GM18526 (cell line): Measurements from ENCODE around the gene FOXD1.

Experiments used
- POLR2A ChIP-seq: IDR thresholded peaks from 3 replicates; pipeline ENCODE4 v1.6.1; 2011; ENCODE audit not compliant: insufficient read length; ENCODE audit errors: extremely low read depth

Gene FOXD1

GRCh38 chr5:73435759-73436534 lies 12.6 kb downstream of the FOXD1 start:
- TF ChIP-seq POLR2A = no peak

GRCh38 chr5:73434907-73435306 lies 13.7 kb downstream of the FOXD1 start:
- TF ChIP-seq POLR2A = no peak

- no peak for TF ChIP-seq POLR2A
Observed at GRCh38 chr5:73434461-73434860, 14.1 kb downstream of the FOXD1 start.

GRCh38 chr5:73433982-73434342 lies 14.6 kb downstream of the FOXD1 start:
- TF ChIP-seq POLR2A = no peak

- TF ChIP-seq POLR2A = no peak
Observed at GRCh38 chr5:73433272-73433981, 15.2 kb downstream of the FOXD1 start.

- TF ChIP-seq POLR2A = no peak
Observed at GRCh38 chr5:73431204-73431851, 17.2 kb downstream of the FOXD1 start.

- no peak for TF ChIP-seq POLR2A
Observed at GRCh38 chr5:73426034-73426433, 22.5 kb downstream of the FOXD1 start.

- TF ChIP-seq POLR2A = no peak
Observed at GRCh38 chr5:73424556-73424977, 24.0 kb downstream of the FOXD1 start.

GRCh38 chr5:73422164-73422563 lies 26.4 kb downstream of the FOXD1 start:
- TF ChIP-seq POLR2A = no peak

GRCh38 chr5:73420666-73421065 lies 27.9 kb downstream of the FOXD1 start:
- TF ChIP-seq POLR2A = no peak

GRCh38 chr5:73419465-73420390 lies 28.8 kb downstream of the FOXD1 start:
- TF ChIP-seq POLR2A = no peak

GRCh38 chr5:73419117-73419464 lies 29.5 kb downstream of the FOXD1 start:
- no peak for TF ChIP-seq POLR2A

GRCh38 chr5:73418244-73418691 lies 30.3 kb downstream of the FOXD1 start:
- TF ChIP-seq POLR2A = no peak

- TF ChIP-seq POLR2A = no peak
Observed at GRCh38 chr5:73417303-73418034, 31.1 kb downstream of the FOXD1 start.

- TF ChIP-seq POLR2A = no peak
Observed at GRCh38 chr5:73415617-73416016, 33.0 kb downstream of the FOXD1 start.

- TF ChIP-seq POLR2A = no peak
Observed at GRCh38 chr5:73415171-73415570, 33.4 kb downstream of the FOXD1 start.
